ENCODE data around the gene CHL1. TPM values are rescaled to one million over a fixed set of nuclear protein-coding genes. Genes with fewer than 3 reads are reported as not detected.

CHL1 gene
- total and polyA plus RNA-seq, 3 donors from 2014 or later = 9.0 to 15.4 (median 9.1) TPM

DNA sequence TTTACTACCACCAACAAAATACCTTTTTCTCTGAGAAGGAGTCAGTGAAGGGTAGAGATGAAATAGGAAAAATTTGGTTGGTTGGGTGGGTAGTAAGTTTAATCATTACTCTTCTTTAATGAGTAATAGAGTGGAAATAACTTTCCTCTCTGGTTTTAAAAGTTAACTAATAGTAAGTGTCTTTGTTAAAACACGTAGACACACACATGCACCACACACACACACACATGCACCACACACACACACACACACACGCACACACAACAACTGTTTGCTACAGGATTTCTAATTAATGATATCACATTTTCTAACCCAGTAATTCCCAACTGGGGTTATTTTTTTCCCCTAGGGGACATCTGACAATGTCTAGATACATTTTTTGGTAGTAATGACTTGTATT is 84.1 kb downstream of the CHL1 start:
- no peak overlapping the region for H3K27ac ChIP-seq
- H3K27me3 ChIP-seq = no peaks in the 10 kb centered on the region
- no peaks in the 10 kb centered on the region for H3K4me1 ChIP-seq
- 48 to 86% methylated on average over 2 of the region's 2 CpGs for WGBS, 2 donors
- no peaks in the 10 kb centered on the region for H3K9me3 ChIP-seq
- no peak for DNase-seq
- no peaks in the 10 kb centered on the region for H3K36me3 ChIP-seq (ENCODE audit: low read depth, missing control alignments)
- intact Hi-C loops (cut with DNase I; ENCODE audit: low total_unique reads) = no loop called here
- no peak for TF ChIP-seq POLR2A (IDR thresholded peaks at IDR 0.05)
- TF ChIP-seq, protein P1, sequence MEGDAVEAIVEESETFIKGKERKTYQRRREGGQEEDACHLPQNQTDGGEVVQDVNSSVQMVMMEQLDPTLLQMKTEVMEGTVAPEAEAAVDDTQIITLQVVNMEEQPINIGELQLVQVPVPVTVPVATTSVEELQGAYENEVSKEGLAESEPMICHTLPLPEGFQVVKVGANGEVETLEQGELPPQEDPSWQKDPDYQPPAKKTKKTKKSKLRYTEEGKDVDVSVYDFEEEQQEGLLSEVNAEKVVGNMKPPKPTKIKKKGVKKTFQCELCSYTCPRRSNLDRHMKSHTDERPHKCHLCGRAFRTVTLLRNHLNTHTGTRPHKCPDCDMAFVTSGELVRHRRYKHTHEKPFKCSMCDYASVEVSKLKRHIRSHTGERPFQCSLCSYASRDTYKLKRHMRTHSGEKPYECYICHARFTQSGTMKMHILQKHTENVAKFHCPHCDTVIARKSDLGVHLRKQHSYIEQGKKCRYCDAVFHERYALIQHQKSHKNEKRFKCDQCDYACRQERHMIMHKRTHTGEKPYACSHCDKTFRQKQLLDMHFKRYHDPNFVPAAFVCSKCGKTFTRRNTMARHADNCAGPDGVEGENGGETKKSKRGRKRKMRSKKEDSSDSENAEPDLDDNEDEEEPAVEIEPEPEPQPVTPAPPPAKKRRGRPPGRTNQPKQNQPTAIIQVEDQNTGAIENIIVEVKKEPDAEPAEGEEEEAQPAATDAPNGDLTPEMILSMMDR (IDR thresholded peaks at IDR 0.05) = no peak
- no peak overlapping the region for H3K4me3 ChIP-seq

DNA sequence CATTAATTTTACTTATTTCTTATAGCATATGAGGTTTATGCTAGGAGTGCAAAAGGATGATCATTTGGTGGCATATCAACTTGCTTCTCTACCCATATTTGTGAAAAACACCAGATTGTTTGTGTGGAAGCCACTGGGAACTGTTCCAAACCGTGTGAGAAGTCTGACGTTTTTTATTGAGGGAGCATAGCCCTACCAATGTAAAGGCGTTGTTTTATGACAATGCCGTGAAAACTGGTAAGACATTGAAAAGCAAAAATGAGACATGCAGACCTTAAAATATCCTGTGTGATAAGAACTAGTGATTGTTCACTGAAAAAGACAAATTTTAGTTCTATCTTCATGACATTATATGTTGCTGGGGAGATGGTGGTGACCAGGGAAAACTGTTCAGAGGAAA is 87.8 kb downstream of the CHL1 start:
- DNase-seq = no peak
- Histone ChIP-seq H3K4me3 (no peak overlapping the region), H3K4me1 (no peaks in the 10 kb centered on the region), H3K36me3 (ENCODE audit: low read depth, missing control alignments) (no peaks in the 10 kb centered on the region), H3K9me3 (no peaks in the 10 kb centered on the region), H3K27ac (no peak overlapping the region), H3K27me3 (no peaks in the 10 kb centered on the region)
- WGBS, 2 donors = 53 to 61% methylated on average over 4 of the region's 4 CpGs
- TF ChIP-seq, protein P1 (IDR thresholded peaks at IDR 0.05) = no peak
- no peak for TF ChIP-seq POLR2A (IDR thresholded peaks at IDR 0.05)
- intact Hi-C loops (cut with DNase I; ENCODE audit: low total_unique reads) = no loop called here

GRCh38 chr3:288417-288816 is 91.9 kb downstream of the CHL1 start:
- Histone ChIP-seq H3K27ac (no peak overlapping the region), H3K36me3 (ENCODE audit: low read depth, missing control alignments) (no peaks in the 10 kb centered on the region), H3K4me1 (no peaks in the 10 kb centered on the region), H3K9me3 (no peaks in the 10 kb centered on the region), H3K27me3 (no peaks in the 10 kb centered on the region), H3K4me3 (no peak overlapping the region)
- intact Hi-C loops (cut with DNase I; ENCODE audit: low total_unique reads) = no loop called here
- WGBS, 2 donors = 65 to 68% methylated on average over 4 of the region's 4 CpGs
- TF ChIP-seq, protein P1 (IDR thresholded peaks at IDR 0.05) = no peak
- TF ChIP-seq POLR2A (IDR thresholded peaks at IDR 0.05) = no peak
- DNase-seq = no peak

DNA sequence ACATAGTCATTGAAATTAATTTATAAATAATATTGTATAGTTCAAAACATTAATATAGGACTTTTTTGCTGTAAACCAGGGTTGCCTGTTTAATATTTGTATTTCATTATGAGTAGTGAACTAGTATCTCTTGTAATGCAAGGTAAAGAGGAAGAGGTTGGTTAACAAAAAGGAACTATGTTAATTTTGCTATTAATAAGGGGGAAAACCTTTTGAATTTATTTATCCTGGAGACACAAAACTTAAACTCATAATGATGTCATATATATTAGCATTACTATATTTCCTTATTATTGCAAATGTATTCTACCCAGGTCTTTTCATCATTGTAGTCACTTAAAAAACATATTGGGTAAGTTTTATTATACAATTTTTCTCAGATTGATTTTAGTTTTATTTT is 94.5 kb downstream of the CHL1 start:
- H3K27me3 ChIP-seq = no peaks in the 10 kb centered on the region
- intact Hi-C loops (cut with DNase I; ENCODE audit: low total_unique reads) = no loop called here
- H3K36me3 ChIP-seq (ENCODE audit: low read depth, missing control alignments) = no peaks in the 10 kb centered on the region
- no peak for DNase-seq
- no peak overlapping the region for H3K4me3 ChIP-seq
- no peak overlapping the region for H3K27ac ChIP-seq
- H3K4me1 ChIP-seq = no peaks in the 10 kb centered on the region
- no peak for TF ChIP-seq POLR2A (IDR thresholded peaks at IDR 0.05)
- TF ChIP-seq, protein P1 (IDR thresholded peaks at IDR 0.05) = no peak
- no peaks in the 10 kb centered on the region for H3K9me3 ChIP-seq

DNA sequence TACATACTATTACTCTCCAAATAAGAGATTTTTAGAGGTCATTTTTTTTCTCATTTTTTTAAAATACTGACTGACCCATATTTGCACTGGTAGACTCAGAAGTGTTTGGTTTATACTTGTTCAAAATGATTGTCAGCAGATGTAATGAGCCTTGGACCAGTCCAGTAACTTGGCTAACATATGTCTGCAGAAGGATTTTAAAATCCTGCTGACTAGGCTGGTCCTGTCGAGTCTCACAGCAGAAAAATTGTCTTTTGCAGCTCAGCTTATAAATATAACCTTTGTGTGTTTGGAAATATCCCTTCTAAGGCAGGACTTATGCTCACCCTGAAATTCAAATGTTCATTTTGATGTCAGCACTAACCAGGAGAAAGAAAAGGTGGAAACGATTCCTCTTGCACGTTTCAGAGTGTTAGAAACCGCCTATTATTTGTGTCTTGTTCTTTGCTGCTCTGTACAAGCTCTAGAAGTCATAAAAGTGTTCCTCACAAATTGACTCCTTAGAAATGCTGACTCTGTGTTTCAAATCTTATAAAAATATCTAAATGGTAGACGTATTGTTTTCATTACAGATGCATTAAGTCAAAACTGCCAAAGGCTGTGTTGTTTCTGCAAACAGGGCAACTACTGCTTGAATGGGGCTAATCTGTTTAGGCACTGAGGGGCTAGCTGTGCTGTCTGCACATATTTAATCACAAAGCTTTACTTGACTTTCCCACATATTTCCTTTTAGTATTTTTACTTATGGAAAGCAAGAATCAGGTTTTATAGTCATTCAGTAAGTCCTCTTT is 95.3 kb downstream of the CHL1 start:
- intact Hi-C loops (cut with DNase I; ENCODE audit: low total_unique reads) = no loop called here
- H3K4me1 ChIP-seq = no peaks in the 10 kb centered on the region
- H3K27ac ChIP-seq = no peak overlapping the region
- no peaks in the 10 kb centered on the region for H3K9me3 ChIP-seq
- no peak overlapping the region for H3K4me3 ChIP-seq
- 66 to 73% methylated on average over 5 of the region's 5 CpGs for WGBS, 2 donors
- H3K36me3 ChIP-seq (ENCODE audit: low read depth, missing control alignments) = no peaks in the 10 kb centered on the region
- no peaks in the 10 kb centered on the region for H3K27me3 ChIP-seq
- no peak for DNase-seq
- TF ChIP-seq POLR2A (IDR thresholded peaks at IDR 0.05) = no peak
- TF ChIP-seq, protein P1 (IDR thresholded peaks at IDR 0.05) = no peak
